DND-41 (cell line): ENCODE measurements around the gene AREL1.

Source experiments
- CTCF ChIP-seq: IDR thresholded peaks from 2 replicates; pipeline ENCODE4 v1.5.1; 2012; ENCODE audit warnings: borderline replicate concordance, low read length, moderate library complexity, mild to moderate bottlenecking; ENCODE audit not compliant: poor library complexity, severe bottlenecking; ENCODE audit errors: extremely low read depth
- EZH2 ChIP-seq: IDR thresholded peaks from 3 replicates; pipeline ENCODE4 v1.6.1; 2012; ENCODE audit warnings: borderline replicate concordance, low read depth, mild to moderate bottlenecking, moderate library complexity, low read length, inconsistent platforms; ENCODE audit not compliant: severe bottlenecking

- TF ChIP-seq CTCF, result no peak
- no peak for TF ChIP-seq EZH2
Observed at GRCh38 chr14:74691456-74691855, 21.4 kb downstream of the AREL1 start.
